ENCODE data around the gene MYO5A.

MYO5A gene

DNA sequence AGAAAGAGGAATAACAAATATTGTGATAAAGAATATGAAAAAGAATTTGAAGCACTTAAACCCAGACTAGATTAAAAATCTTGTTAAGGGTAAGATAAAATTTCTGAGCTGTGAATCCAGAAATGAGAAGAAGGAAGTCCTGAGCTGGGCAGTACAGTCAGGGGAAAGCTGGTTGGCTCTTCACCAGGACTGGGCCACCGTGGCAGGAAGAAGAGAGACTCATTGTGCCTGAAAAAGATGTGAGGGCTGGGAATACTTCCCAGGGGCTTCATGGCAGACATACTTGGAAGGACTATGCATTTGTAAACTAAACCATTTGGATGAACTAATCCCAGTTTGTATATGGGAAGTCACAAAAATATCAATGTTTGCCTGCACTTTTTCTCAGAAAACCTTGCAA is 204.6 kb downstream of the MYO5A start:
- TF ChIP-seq ARNTL (CRISPR knock-in tag; IDR thresholded peaks at IDR 0.05; ENCODE audit: borderline replicate concordance, low read depth) (no peak), BACH2 (CRISPR knock-in tag; IDR thresholded peaks at IDR 0.05; ENCODE audit: borderline replicate concordance) (no peak), PPARA (CRISPR knock-in tag; IDR thresholded peaks at IDR 0.05; ENCODE audit: borderline replicate concordance) (no peak), TSHZ2 (CRISPR knock-in tag; IDR thresholded peaks at IDR 0.05) (no peak), TCF4 (CRISPR knock-in tag; IDR thresholded peaks at IDR 0.05; ENCODE audit: borderline replicate concordance) (no peak), ZNF8 (CRISPR knock-in tag; IDR thresholded peaks at IDR 0.05) (no peak), GLIS3 (CRISPR knock-in tag; IDR thresholded peaks at IDR 0.05) (no peak), ZNF70 (CRISPR knock-in tag; IDR thresholded peaks at IDR 0.05) (no peak), ISL1 (CRISPR knock-in tag; IDR thresholded peaks at IDR 0.05) (no peak), ZNF565 (CRISPR knock-in tag; conservative IDR thresholded peaks at IDR 0.05; ENCODE audit: low read depth) (no peak), SNAI2 (CRISPR knock-in tag; IDR thresholded peaks at IDR 0.05) (no peak), OSR1 (CRISPR knock-in tag; IDR thresholded peaks at IDR 0.05) (no peak), ZC3H10 (CRISPR knock-in tag; IDR thresholded peaks at IDR 0.05) (no peak), CSRNP3 (CRISPR knock-in tag; IDR thresholded peaks at IDR 0.05) (no peak), TOX (CRISPR knock-in tag; IDR thresholded peaks at IDR 0.05; ENCODE audit: borderline replicate concordance) (no peak), RARB (CRISPR knock-in tag; IDR thresholded peaks at IDR 0.05) (no peak), POU6F1 (CRISPR knock-in tag; IDR thresholded peaks at IDR 0.05; ENCODE audit: borderline replicate concordance, low read depth) (no peak)
- ATAC-seq, result no peak

DNA sequence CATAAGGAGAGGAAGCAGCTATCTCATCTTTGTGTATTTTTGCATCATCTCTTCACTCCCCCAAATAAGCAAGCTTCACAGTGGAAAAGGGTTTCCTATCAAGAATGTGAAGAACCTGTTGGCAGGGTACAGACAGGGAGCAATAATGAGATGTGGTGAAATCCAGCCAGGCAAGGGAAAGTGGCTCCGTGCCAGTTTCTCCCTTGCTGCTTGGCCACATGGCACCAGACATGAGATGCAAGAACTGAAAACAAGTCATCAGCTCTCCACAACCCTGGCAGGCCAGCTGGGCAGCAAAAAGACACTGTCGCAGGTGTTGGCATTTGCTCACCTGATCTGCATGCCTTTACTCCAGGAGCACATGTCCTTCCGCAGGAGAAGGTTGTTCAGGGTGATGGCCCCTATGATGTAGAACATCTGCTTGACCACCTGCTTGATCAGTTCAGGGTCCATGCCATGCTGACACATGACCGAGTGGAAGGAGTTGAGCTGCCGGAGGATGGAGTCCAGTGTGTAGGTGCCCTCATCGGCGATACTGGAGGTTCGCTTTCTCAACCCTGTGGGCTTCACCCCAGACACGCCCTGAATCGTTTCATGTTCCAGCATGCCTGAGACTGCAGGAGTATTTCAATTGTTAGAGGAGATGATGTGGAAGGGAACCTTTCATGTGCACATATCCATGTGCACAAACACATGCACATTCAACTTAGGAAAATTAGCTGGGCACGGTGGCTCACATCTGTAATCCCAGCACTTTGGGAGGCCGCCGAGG is 209.8 kb downstream of the MYO5A start:
- no peak for ATAC-seq

More for the DNA sequence above, 209.8 kb downstream of the MYO5A start:
- TF ChIP-seq OSR1 (CRISPR knock-in tag; IDR thresholded peaks at IDR 0.05) (no peak), TSHZ2 (CRISPR knock-in tag; IDR thresholded peaks at IDR 0.05) (no peak), CREB5 (CRISPR knock-in tag; IDR thresholded peaks at IDR 0.05; ENCODE audit: low read depth) (no peak), ESRRG (CRISPR knock-in tag; IDR thresholded peaks at IDR 0.05) (no peak), RARB (CRISPR knock-in tag; IDR thresholded peaks at IDR 0.05) (no peak), ZC3H10 (CRISPR knock-in tag; IDR thresholded peaks at IDR 0.05) (no peak), ISL1 (CRISPR knock-in tag; IDR thresholded peaks at IDR 0.05) (no peak), CSRNP3 (CRISPR knock-in tag; IDR thresholded peaks at IDR 0.05) (no peak), BACH2 (CRISPR knock-in tag; IDR thresholded peaks at IDR 0.05; ENCODE audit: borderline replicate concordance) (no peak), ZFP30 (CRISPR knock-in tag; IDR thresholded peaks at IDR 0.05) (no peak), ZFP3 (CRISPR knock-in tag; IDR thresholded peaks at IDR 0.05) (no peak), ZNF8 (CRISPR knock-in tag; IDR thresholded peaks at IDR 0.05) (no peak), TOX (CRISPR knock-in tag; IDR thresholded peaks at IDR 0.05; ENCODE audit: borderline replicate concordance) (no peak), PPARA (CRISPR knock-in tag; IDR thresholded peaks at IDR 0.05; ENCODE audit: borderline replicate concordance) (no peak)
- TF ChIP-seq, protein P1, sequence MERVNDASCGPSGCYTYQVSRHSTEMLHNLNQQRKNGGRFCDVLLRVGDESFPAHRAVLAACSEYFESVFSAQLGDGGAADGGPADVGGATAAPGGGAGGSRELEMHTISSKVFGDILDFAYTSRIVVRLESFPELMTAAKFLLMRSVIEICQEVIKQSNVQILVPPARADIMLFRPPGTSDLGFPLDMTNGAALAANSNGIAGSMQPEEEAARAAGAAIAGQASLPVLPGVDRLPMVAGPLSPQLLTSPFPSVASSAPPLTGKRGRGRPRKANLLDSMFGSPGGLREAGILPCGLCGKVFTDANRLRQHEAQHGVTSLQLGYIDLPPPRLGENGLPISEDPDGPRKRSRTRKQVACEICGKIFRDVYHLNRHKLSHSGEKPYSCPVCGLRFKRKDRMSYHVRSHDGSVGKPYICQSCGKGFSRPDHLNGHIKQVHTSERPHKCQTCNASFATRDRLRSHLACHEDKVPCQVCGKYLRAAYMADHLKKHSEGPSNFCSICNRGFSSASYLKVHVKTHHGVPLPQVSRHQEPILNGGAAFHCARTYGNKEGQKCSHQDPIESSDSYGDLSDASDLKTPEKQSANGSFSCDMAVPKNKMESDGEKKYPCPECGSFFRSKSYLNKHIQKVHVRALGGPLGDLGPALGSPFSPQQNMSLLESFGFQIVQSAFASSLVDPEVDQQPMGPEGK (CRISPR knock-in tag; IDR thresholded peaks at IDR 0.05; ENCODE audit: borderline replicate concordance), result no peak
